Panc1 (cell line): Measurements from ENCODE around the gene AP3S2. TPM values are rescaled to one million over a fixed set of nuclear protein-coding genes. Genes with fewer than 3 reads are reported as not detected.

Experiments
- ATAC-seq: fragments of 200-7000 bp; cut with Tn5 transposase; 2 replicates; pipeline ENCODE4 v1.9.1; 2020; ENCODE audit warnings: mild to moderate bottlenecking, moderate library complexity
- BruUV-seq: library from RNA; stranded (reverse); fragments of 400-500 nt; replicated peaks from 2 replicates; lab custom pipeline; 2021; lab: Mats Ljungman, UMichigan
- CTCF ChIA-PET: fragments of 300-600 bp; sonication (Branson Sonifier 250); formaldehyde crosslinking; loops from one replicate; lab custom pipeline; 2022; ENCODE audit warnings: antibody characterized with exemption; lab: Charles Lee
- POLR2A ChIA-PET: fragments of 300-600 bp; sonication (Branson Sonifier 250); formaldehyde crosslinking; loops from one replicate; lab custom pipeline; 2022; ENCODE audit warnings: antibody characterized with exemption; lab: Charles Lee
- DNase-seq: peaks from one replicate; pipeline ENCODE4 v3.0.0-alpha.2; 2010; ENCODE audit warnings: low read depth, low spot score
- H3K27ac ChIP-seq: 2 replicates; pipeline ENCODE4 v1.5.1; 2011; ENCODE audit warnings: mild to moderate bottlenecking, low read length, inconsistent platforms
- H3K27me3 ChIP-seq: fragments of 200-500 bp; sonication (Bioruptor generic); 2 replicates; pipeline ENCODE4 v1.6.0; 2014; ENCODE audit warnings: low read length, inconsistent platforms; ENCODE audit not compliant: control insufficient read depth, insufficient read depth
- H3K36me3 ChIP-seq: fragments of 200-500 bp; sonication (Bioruptor generic); 2 replicates; pipeline ENCODE4 v1.5.1; 2014; ENCODE audit warnings: inconsistent platforms, mild to moderate bottlenecking, low read length, moderate library complexity; ENCODE audit not compliant: control insufficient read depth, insufficient read depth
- H3K4me1 ChIP-seq: 2 replicates; pipeline ENCODE4 v1.5.1; 2011; ENCODE audit warnings: inconsistent platforms, mild to moderate bottlenecking, low read length, moderate library complexity; ENCODE audit not compliant: control insufficient read depth, insufficient read depth
- H3K4me3 ChIP-seq, 2 experiments: 2 replicates each; pipeline ENCODE4 v1.5.1; 2011 to 2012; ENCODE audit warnings: low read depth in 2 of 2, low read length in 2 of 2, mild to moderate bottlenecking in 2 of 2, inconsistent platforms in 1 of 2, moderate library complexity in 1 of 2
- H3K9me3 ChIP-seq: fragments of 200-500 bp; sonication (Bioruptor generic); 2 replicates; pipeline ENCODE4 v1.5.1; 2014; ENCODE audit warnings: low read depth, mild to moderate bottlenecking, inconsistent platforms, low read length, moderate library complexity; ENCODE audit not compliant: control insufficient read depth, insufficient read depth
- POLR2AphosphoS5 ChIP-seq: IDR thresholded peaks from 2 replicates; pipeline ENCODE4 v1.6.1; 2012; ENCODE audit warnings: mild to moderate bottlenecking, low read depth, low read length, moderate library complexity
- REST ChIP-seq, 2 experiments: IDR thresholded peaks; 2 replicates each; pipeline ENCODE4 v1.6.1; 2011 to 2012; ENCODE audit warnings: low read depth in 2 of 2, control low read depth in 1 of 2, low read length in 1 of 2, mild to moderate bottlenecking in 1 of 2, moderate library complexity in 1 of 2; ENCODE audit not compliant: insufficient read depth in 1 of 2
- SIN3A ChIP-seq: IDR thresholded peaks from 2 replicates; pipeline ENCODE4 v1.6.1; 2012; ENCODE audit warnings: low read depth, mild to moderate bottlenecking, low read length, moderate library complexity, borderline replicate concordance; ENCODE audit not compliant: insufficient read depth
- TCF7L2 ChIP-seq: IDR thresholded peaks from 2 replicates; pipeline ENCODE4 v1.6.1; 2011; ENCODE audit warnings: mild to moderate bottlenecking, low read depth, low read length, inconsistent platforms
- in situ Hi-C: cut with HindIII; loops from 2 replicates; pipeline ENCODE4 v1.10.0; 2016; ENCODE audit warnings: low sequenced_read_pairs, low pct_unique_long_range_greater_than_20kb
- intact Hi-C: fragments of 100-400 bp; cut with micrococcal nuclease; formaldehyde crosslinking; loops from one replicate; pipeline ENCODE4 v1.10.0; 2022; ENCODE audit not compliant: unreplicated experiment
- microRNA-seq: library from miRNA; unstranded; fragments of <30 nt; microRNA quantifications from one replicate; pipeline ENCODE4 v1.1.0, GENCODE V29; 2020; ENCODE audit not compliant: unreplicated experiment
- total RNA-seq: library from RNA; stranded (reverse); gene quantifications from one replicate; pipeline ENCODE4 v1.2.1, GENCODE V29; 2021; ENCODE audit not compliant: unreplicated experiment
- TF ChIP-seq, protein P1 (sequence below): fragments of 450-650 bp; IDR thresholded peaks from 2 replicates; pipeline ENCODE4 v1.5.1; 2017; ENCODE audit warnings: mild to moderate bottlenecking

Gene AP3S2
- total RNA-seq, 1 experiment from 2014 or later: 24.6 TPM

DNA sequence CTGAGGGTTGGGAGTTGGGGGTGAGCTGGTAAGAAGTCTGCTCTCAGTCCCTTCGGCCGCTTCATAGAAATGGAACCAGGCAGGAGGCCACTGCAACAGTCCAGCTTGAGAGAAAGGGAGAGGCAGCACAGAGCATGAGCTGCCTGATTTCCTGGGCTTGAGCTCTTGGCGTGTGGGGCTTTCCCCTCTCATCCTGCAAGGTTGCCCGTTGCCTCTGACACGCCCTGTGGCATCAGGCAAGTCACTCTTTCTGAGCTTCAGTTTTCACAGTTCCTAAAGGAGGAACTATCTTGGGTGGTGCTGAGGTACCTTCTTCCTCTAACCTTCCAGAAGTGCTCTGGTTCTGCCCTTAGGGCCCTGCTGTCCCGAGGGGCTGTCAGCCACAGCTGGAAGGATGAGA is 112.7 kb downstream of the AP3S2 start:
- Histone ChIP-seq H3K36me3 (no peaks in the 10 kb centered on the region), H3K4me1 (peaks cover 21% of the 10 kb centered on the region), H3K9me3 (no peaks in the 10 kb centered on the region), H3K27me3 (no peaks in the 10 kb centered on the region), H3K4me3 (no peak overlapping the region), H3K27ac (peak overlapping the region; percentile 8; the same call in 1 of the 2 replicates)
- in situ Hi-C loops (no loop called here), intact Hi-C loops (no loop called here)
- no TSS peak for BruUV-seq
- ChIA-PET CTCF (interaction anchor here (1.0 kb wide), 1 partner anchor 20 kb away, joined by 3 read pairs; no protein-coding TSS in a partner anchor), POLR2A (interaction anchor here (0.7 kb wide), 1 partner anchor 102 kb away, joined by 6 read pairs; no protein-coding TSS in a partner anchor)
- TF ChIP-seq SIN3A: no peak
- no peak for TF ChIP-seq POLR2AphosphoS5
- TF ChIP-seq, protein P1, sequence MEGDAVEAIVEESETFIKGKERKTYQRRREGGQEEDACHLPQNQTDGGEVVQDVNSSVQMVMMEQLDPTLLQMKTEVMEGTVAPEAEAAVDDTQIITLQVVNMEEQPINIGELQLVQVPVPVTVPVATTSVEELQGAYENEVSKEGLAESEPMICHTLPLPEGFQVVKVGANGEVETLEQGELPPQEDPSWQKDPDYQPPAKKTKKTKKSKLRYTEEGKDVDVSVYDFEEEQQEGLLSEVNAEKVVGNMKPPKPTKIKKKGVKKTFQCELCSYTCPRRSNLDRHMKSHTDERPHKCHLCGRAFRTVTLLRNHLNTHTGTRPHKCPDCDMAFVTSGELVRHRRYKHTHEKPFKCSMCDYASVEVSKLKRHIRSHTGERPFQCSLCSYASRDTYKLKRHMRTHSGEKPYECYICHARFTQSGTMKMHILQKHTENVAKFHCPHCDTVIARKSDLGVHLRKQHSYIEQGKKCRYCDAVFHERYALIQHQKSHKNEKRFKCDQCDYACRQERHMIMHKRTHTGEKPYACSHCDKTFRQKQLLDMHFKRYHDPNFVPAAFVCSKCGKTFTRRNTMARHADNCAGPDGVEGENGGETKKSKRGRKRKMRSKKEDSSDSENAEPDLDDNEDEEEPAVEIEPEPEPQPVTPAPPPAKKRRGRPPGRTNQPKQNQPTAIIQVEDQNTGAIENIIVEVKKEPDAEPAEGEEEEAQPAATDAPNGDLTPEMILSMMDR: no peak
- DNase-seq: no peak
- peak; percentile 28; the same call in 1 of the 2 replicates for ATAC-seq

DNA sequence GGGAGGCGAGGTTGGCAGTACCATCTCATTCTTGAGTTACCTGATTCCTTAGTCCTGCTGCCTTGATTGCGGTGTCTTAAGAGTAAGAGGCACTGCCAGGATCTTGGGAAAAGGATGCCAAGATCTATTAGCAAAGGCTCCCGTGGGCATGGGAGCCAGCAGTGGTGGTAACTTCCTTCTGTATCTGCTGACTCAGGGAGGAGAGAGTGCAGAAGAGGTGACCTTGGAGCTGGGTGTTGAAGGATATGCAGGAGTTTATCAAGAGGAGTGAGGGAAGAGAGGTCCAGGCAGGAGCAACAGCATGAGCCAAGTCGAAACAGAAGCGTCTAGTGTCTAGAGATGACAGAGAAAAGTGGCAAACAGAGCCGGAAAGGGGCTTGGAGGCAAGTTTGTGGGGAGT is 113.2 kb downstream of the AP3S2 start:
- ChIA-PET POLR2A (no interaction called here), CTCF (interaction anchor here (1.0 kb wide), 1 partner anchor 20 kb away, joined by 3 read pairs; no protein-coding TSS in a partner anchor)
- TF ChIP-seq TCF7L2 (no peak), POLR2AphosphoS5 (no peak), SIN3A (no peak), REST (IDR thresholded peaks at IDR 0.05; ENCODE audit: insufficient read depth in 1 of 2, low read depth in 2 of 2, low read length in 1 of 2) (no peak)
- TF ChIP-seq, protein P1: no peak
- Histone ChIP-seq H3K27ac (no peak overlapping the region), H3K36me3 (no peaks in the 10 kb centered on the region), H3K27me3 (no peaks in the 10 kb centered on the region), H3K9me3 (no peaks in the 10 kb centered on the region), H3K4me3 (no peak overlapping the region), H3K4me1 (peaks cover 21% of the 10 kb centered on the region)
- intact Hi-C loops (no loop called here), in situ Hi-C loops (no loop called here)
- no peak for DNase-seq
- ATAC-seq: no peak
- no TSS peak for BruUV-seq

Small RNA genes within 50 kb of the gene (microRNA-seq; reads per million reads assigned to microRNA genes)
- not detected for gene MIR5009
- gene MIR5094: not detected

Other genes starting within 250 kb of the AP3S2 start
- gene KIF7, start 238.5 kb downstream of the AP3S2 start, total RNA-seq: 6.5 TPM
- gene PLIN1, start 214.6 kb downstream of the AP3S2 start, total RNA-seq: 0.44 TPM
- gene PEX11A, start 203.2 kb downstream of the AP3S2 start, total RNA-seq: 6.2 TPM
- gene WDR93, start 203.2 kb downstream of the AP3S2 start, total RNA-seq: 0.18 TPM
- gene MESP1, start 142.7 kb downstream of the AP3S2 start, total RNA-seq: 6.4 TPM
- gene MESP2, start 117.7 kb downstream of the AP3S2 start, total RNA-seq: 1.1 TPM
- gene ANPEP, start 79.1 kb downstream of the AP3S2 start, total RNA-seq: 183 TPM
- gene ARPIN, start 19.0 kb upstream of the AP3S2 start, total RNA-seq: 6.3 TPM
- 15.8 TPM for gene ZNF710, start 107.3 kb upstream of the AP3S2 start, total RNA-seq
- gene IDH2, start 208.5 kb upstream of the AP3S2 start, total RNA-seq: 197 TPM